Endodermal cell (in vitro differentiated cells): Measurements from ENCODE around the gene ARFRP1. TPM values are rescaled to one million over a fixed set of nuclear protein-coding genes. Genes with fewer than 3 reads are reported as not detected.

Source experiments
- DNase-seq: peaks from one replicate; pipeline ENCODE4 v3.0.0-alpha.2; 2017
- H3K27ac ChIP-seq: 2 replicates; pipeline ENCODE4 v1.5.1; 2013; ENCODE audit warnings: mild to moderate bottlenecking, low read depth, low read length, moderate library complexity
- H3K27me3 ChIP-seq: 2 replicates; pipeline ENCODE4 v1.6.1; 2013; ENCODE audit warnings: mild to moderate bottlenecking, low read length, moderate library complexity; ENCODE audit not compliant: insufficient read depth, control insufficient read depth, poor library complexity, severe bottlenecking
- H3K36me3 ChIP-seq: 2 replicates; pipeline ENCODE4 v1.7.0; 2013; ENCODE audit warnings: mild to moderate bottlenecking, low read length, moderate library complexity; ENCODE audit not compliant: control insufficient read depth, insufficient read depth
- H3K4me1 ChIP-seq: one replicate; pipeline ENCODE4 v1.7.0; 2013; ENCODE audit warnings: low read length; ENCODE audit not compliant: control insufficient read depth, insufficient read depth
- H3K4me3 ChIP-seq: 2 replicates; pipeline ENCODE4 v1.5.1; 2013; ENCODE audit warnings: mild to moderate bottlenecking, low read length, moderate library complexity
- H3K9ac ChIP-seq: 2 replicates; pipeline ENCODE4 v1.6.1; 2013; ENCODE audit warnings: mild to moderate bottlenecking, low read length, moderate library complexity; ENCODE audit not compliant: poor library complexity, severe bottlenecking; ENCODE audit errors: extremely low read depth
- H3K9me3 ChIP-seq: 2 replicates; pipeline ENCODE4 v1.6.1; 2013; ENCODE audit warnings: mild to moderate bottlenecking, low read length, moderate library complexity; ENCODE audit not compliant: control insufficient read depth
- H3K27ac Mint-ChIP-seq: 2 replicates; pipeline ENCODE4 v1.8.0; 2020; ENCODE audit warnings: mixed read lengths
- H3K27me3 Mint-ChIP-seq: 2 replicates; pipeline ENCODE4 v1.8.0; 2021; ENCODE audit warnings: mild to moderate bottlenecking, mixed read lengths; ENCODE audit not compliant: insufficient read depth
- H3K36me3 Mint-ChIP-seq: 2 replicates; pipeline ENCODE4 v1.8.0; 2020; ENCODE audit warnings: low read depth, mixed read lengths
- H3K4me1 Mint-ChIP-seq: 2 replicates; pipeline ENCODE4 v1.8.0; 2020; ENCODE audit warnings: mixed read lengths
- H3K4me3 Mint-ChIP-seq: 2 replicates; pipeline ENCODE4 v1.8.0; 2020; ENCODE audit warnings: mild to moderate bottlenecking, moderate library complexity, mixed read lengths
- H3K9me3 Mint-ChIP-seq: 2 replicates; pipeline ENCODE4 v1.8.0; 2020; ENCODE audit warnings: mild to moderate bottlenecking, mixed read lengths
- WGBS, 2 experiments: methylation state at CpG; one replicate each; pipeline versions ENCODE4 v1.1.5 to v1.1.7; 2013; ENCODE audit warnings: missing lambda C conversion rate in 2 of 2, mixed read lengths in 1 of 2; ENCODE audit not compliant: insufficient coverage in 1 of 2, insufficient read length in 1 of 2; 5-methylcytosine and 5-hydroxymethylcytosine counted together
- total RNA-seq, 2 donors: library from RNA; stranded (reverse); fragmentation: NEBNext Ultra II Directional in 1 of 2; extraction: Animal tissue kit (Norgen Biotek cat#: 25700) in 1 of 2; gene quantifications; 2 replicates in 1 of 2; 3 replicates in 1 of 2; pipeline ENCODE4 v1.2.1, GENCODE V29; 2021
- TF ChIP-seq, protein P1 (sequence below): fragments of 200-600 bp; sonication (generic); conservative IDR thresholded peaks from 2 replicates; pipeline ENCODE4 v1.5.0; 2021; ENCODE audit warnings: antibody characterized with exemption, mild to moderate bottlenecking

The ARFRP1 gene
- total RNA-seq, 2 donors from 2014 or later = 41.6 to 46.2 TPM

GRCh38 chr20:63702751-63703470, 4.9 kb downstream of the ARFRP1 start:
- no peaks in the 10 kb centered on the region for H3K27me3 ChIP-seq
- Mint-ChIP-seq H3K4me1 (peaks cover 5% of the 10 kb centered on the region), H3K36me3 (peaks cover 25% of the 10 kb centered on the region), H3K27ac (no peak overlapping the region), H3K27me3 (no peaks in the 10 kb centered on the region), H3K4me3 (no peak overlapping the region), H3K9me3 (no peaks in the 10 kb centered on the region)
- TF ChIP-seq, protein P1, sequence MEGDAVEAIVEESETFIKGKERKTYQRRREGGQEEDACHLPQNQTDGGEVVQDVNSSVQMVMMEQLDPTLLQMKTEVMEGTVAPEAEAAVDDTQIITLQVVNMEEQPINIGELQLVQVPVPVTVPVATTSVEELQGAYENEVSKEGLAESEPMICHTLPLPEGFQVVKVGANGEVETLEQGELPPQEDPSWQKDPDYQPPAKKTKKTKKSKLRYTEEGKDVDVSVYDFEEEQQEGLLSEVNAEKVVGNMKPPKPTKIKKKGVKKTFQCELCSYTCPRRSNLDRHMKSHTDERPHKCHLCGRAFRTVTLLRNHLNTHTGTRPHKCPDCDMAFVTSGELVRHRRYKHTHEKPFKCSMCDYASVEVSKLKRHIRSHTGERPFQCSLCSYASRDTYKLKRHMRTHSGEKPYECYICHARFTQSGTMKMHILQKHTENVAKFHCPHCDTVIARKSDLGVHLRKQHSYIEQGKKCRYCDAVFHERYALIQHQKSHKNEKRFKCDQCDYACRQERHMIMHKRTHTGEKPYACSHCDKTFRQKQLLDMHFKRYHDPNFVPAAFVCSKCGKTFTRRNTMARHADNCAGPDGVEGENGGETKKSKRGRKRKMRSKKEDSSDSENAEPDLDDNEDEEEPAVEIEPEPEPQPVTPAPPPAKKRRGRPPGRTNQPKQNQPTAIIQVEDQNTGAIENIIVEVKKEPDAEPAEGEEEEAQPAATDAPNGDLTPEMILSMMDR = no peak
- H3K36me3 ChIP-seq = peaks cover 24% of the 10 kb centered on the region
- no peaks in the 10 kb centered on the region for H3K9me3 ChIP-seq
- no peak overlapping the region for H3K9ac ChIP-seq
- no peak overlapping the region for H3K27ac ChIP-seq
- 85 to 87% methylated on average over 12 to 13 of the region's 13 CpGs for WGBS, 2 experiments
- no peak for DNase-seq
- peaks cover 5% of the 10 kb centered on the region for H3K4me1 ChIP-seq
- no peak overlapping the region for H3K4me3 ChIP-seq

- H3K9me3 ChIP-seq = no peaks in the 10 kb centered on the region
Observed at GRCh38 chr20:63702036-63702665, 5.6 kb downstream of the ARFRP1 start.

DNA sequence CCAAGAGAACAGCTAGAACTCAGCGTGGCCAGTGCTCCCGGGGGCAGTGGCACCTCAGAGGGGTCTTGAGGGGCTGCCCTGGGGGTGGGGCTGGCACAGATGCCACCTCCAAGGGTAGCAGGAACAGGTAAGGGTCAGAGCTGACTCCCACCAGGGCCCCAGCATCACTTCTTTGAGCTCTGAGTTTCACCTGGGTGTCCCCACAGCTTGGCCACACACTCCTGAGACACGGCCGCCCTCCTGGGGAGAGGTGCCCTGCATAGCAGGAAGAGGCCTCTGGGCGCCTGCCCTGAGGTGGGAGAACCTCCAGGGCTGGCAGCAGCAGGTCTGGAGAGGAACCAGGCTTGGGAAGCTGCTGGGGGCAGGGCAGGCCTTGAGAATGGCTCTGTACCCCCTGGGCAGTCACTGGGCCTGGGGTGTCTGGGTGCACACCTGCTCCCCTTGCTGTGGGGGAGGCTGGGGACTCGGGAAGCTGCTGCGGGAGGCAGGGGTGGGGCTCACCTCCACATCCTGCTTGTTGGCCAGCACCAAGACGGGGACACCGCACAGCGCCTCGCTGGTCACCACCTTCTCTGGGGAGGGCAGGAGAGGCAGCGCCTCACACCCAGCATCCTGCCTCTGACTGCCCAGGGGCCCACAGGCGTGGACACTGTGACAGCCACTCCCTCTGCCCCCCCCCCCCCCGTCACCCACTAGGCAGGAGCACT, 6.3 kb downstream of the ARFRP1 start:
- Mint-ChIP-seq H3K4me3 (no peak overlapping the region), H3K4me1 (peaks cover under 1% of the 10 kb centered on the region), H3K9me3 (no peaks in the 10 kb centered on the region), H3K27me3 (no peaks in the 10 kb centered on the region), H3K36me3 (peaks cover 20% of the 10 kb centered on the region), H3K27ac (no peak overlapping the region)
- WGBS, 2 experiments = 89 to 94% methylated on average over 7 to 12 of the region's 14 CpGs
- H3K27ac ChIP-seq = no peak overlapping the region
- H3K9me3 ChIP-seq = no peaks in the 10 kb centered on the region
- no peaks in the 10 kb centered on the region for H3K27me3 ChIP-seq
- H3K4me1 ChIP-seq = peaks cover 2% of the 10 kb centered on the region
- peaks cover 23% of the 10 kb centered on the region for H3K36me3 ChIP-seq
- no peak for DNase-seq
- no peak overlapping the region for H3K4me3 ChIP-seq
- TF ChIP-seq, protein P1 = no peak
- no peak overlapping the region for H3K9ac ChIP-seq

More at GRCh38 chr20:63702036-63702665, 5.6 kb downstream of the ARFRP1 start:
- Mint-ChIP-seq H3K9me3 (no peaks in the 10 kb centered on the region), H3K4me1 (peaks cover 5% of the 10 kb centered on the region), H3K27ac (no peak overlapping the region), H3K4me3 (no peak overlapping the region), H3K27me3 (no peaks in the 10 kb centered on the region), H3K36me3 (peaks cover 25% of the 10 kb centered on the region)
- Histone ChIP-seq H3K9ac (no peak overlapping the region), H3K4me1 (peaks cover 5% of the 10 kb centered on the region), H3K27me3 (no peaks in the 10 kb centered on the region), H3K36me3 (peaks cover 24% of the 10 kb centered on the region), H3K4me3 (no peak overlapping the region), H3K27ac (no peak overlapping the region)
- DNase-seq = no peak
- 95 to 96% methylated on average over 14 to 16 of the region's 16 CpGs for WGBS, 2 experiments
- TF ChIP-seq, protein P1 = no peak
